Keratinocyte (primary cell): ENCODE results near the gene TMEM37. TPM values are rescaled to one million over a fixed set of nuclear protein-coding genes. Genes with fewer than 3 reads are reported as not detected.

Experiments
- DNase-seq: peaks from one replicate; pipeline ENCODE4 v3.0.0-alpha.2; 2011; ENCODE audit warnings: low read depth, missing footprints, low spot score
- FAIRE-seq: peaks from 2 replicates; lab custom pipeline; 2011; peaks lifted over from hg19 to GRCh38; lab: Jason Lieb, UNC
- H2AFZ ChIP-seq: 2 replicates; pipeline ENCODE4 v1.6.0; 2012; ENCODE audit warnings: low read length, control low read depth, inconsistent platforms; ENCODE audit not compliant: control insufficient read depth
- H3K27ac ChIP-seq: 2 replicates; pipeline ENCODE4 v1.5.1; 2011; ENCODE audit warnings: low read length; ENCODE audit not compliant: control insufficient read depth, insufficient read depth
- H3K27me3 ChIP-seq: 3 replicates; pipeline ENCODE4 v1.6.0; 2011; ENCODE audit warnings: low read length; ENCODE audit not compliant: control insufficient read depth, insufficient read depth; ENCODE audit errors: extremely low read depth
- H3K36me3 ChIP-seq, 2 experiments: 2 replicates in 1 of 2; 3 replicates in 1 of 2; pipeline ENCODE4 v1.5.1; 2011; ENCODE audit warnings: low read length in 2 of 2, mild to moderate bottlenecking in 1 of 2; ENCODE audit not compliant: control insufficient read depth in 2 of 2, insufficient read depth in 2 of 2; ENCODE audit errors: extremely low read depth in 1 of 2
- H3K4me1 ChIP-seq: 3 replicates; pipeline ENCODE4 v1.5.1; 2011; ENCODE audit warnings: low read length; ENCODE audit not compliant: control insufficient read depth, insufficient read depth; ENCODE audit errors: extremely low read depth
- H3K4me2 ChIP-seq: 3 replicates; pipeline ENCODE4 v1.6.0; 2011; ENCODE audit warnings: low read depth, low read length; ENCODE audit not compliant: control insufficient read depth, insufficient read depth; ENCODE audit errors: extremely low read depth
- H3K4me3 ChIP-seq, 3 experiments: fragments of 200-600 bp in 1 of 3; sonication (generic) in 1 of 3; 2 replicates in 2 of 3; 3 replicates in 1 of 3; pipeline ENCODE4 v1.5.1; 2011 to 2016; ENCODE audit warnings: low read length in 3 of 3, mild to moderate bottlenecking in 3 of 3, control low read depth in 2 of 3, inconsistent platforms in 1 of 3, low read depth in 1 of 3, mixed read lengths in 1 of 3, mixed run types in 1 of 3, moderate library complexity in 1 of 3; ENCODE audit not compliant: control insufficient read depth in 2 of 3, insufficient read depth in 2 of 3; ENCODE audit errors: extremely low read depth in 1 of 3
- H3K79me2 ChIP-seq: 2 replicates; pipeline ENCODE4 v1.6.0; 2012; ENCODE audit warnings: low read length; ENCODE audit not compliant: control insufficient read depth, insufficient read depth
- H3K9ac ChIP-seq: 3 replicates; pipeline ENCODE4 v1.6.0; 2011; ENCODE audit warnings: low read length; ENCODE audit not compliant: control insufficient read depth, insufficient read depth; ENCODE audit errors: extremely low read depth
- H3K9me1 ChIP-seq: 3 replicates; pipeline ENCODE4 v1.6.0; 2011; ENCODE audit warnings: low read length; ENCODE audit not compliant: control insufficient read depth, insufficient read depth; ENCODE audit errors: extremely low read depth
- H3K9me3 ChIP-seq: 2 replicates; pipeline ENCODE4 v1.5.1; 2012; ENCODE audit warnings: low read depth, low read length; ENCODE audit not compliant: control insufficient read depth
- H4K20me1 ChIP-seq: 3 replicates; pipeline ENCODE4 v1.6.0; 2011; ENCODE audit warnings: low read length; ENCODE audit not compliant: control insufficient read depth, insufficient read depth; ENCODE audit errors: extremely low read depth
- CTCF ChIP-seq, 3 experiments: IDR thresholded peaks in 1 of 3; conservative IDR thresholded peaks in 1 of 3; optimal IDR thresholded peaks in 1 of 3; 2 replicates in 2 of 3; 3 replicates in 1 of 3; pipeline versions ENCODE3 to v1.5.1; 2011; ENCODE audit warnings: low read length in 3 of 3, mild to moderate bottlenecking in 3 of 3, moderate library complexity in 2 of 3, control low read depth in 1 of 3, inconsistent platforms in 1 of 3; ENCODE audit not compliant: insufficient read depth in 2 of 3; ENCODE audit errors: extremely low read depth in 1 of 3
- EZH2 ChIP-seq: IDR thresholded peaks from one replicate; pipeline ENCODE4 v1.6.1; 2012; ENCODE audit warnings: inconsistent platforms, mild to moderate bottlenecking, low read length, moderate library complexity
- dilution Hi-C: fragments of 300-500 bp; cut with MboI; formaldehyde crosslinking; loops from one replicate; pipeline ENCODE4 v1.7.0; 2020; ENCODE audit warnings: low sequenced_read_pairs; ENCODE audit not compliant: extremely low pct_ligation_motif_present
- polyA plus RNA-seq, 5 experiments: library from polyadenylated mRNA; depleted of rRNA in 3 of 5; stranded (reverse) in 3 of 5; stranded (forward) in 1 of 5; unstranded in 1 of 5; fragments of >200 nt; gene quantifications; 1 replicate in 1 of 5; 2 replicates in 3 of 5; 3 replicates in 1 of 5; pipeline versions ENCODE4 v1.2.1 to v1.2.3, GENCODE V29; 2011 to 2012; ENCODE audit warnings: missing spikeins in 2 of 5, low read depth in 1 of 5, low replicate concordance in 1 of 5

Gene TMEM37
- polyA plus RNA-seq, 1 donor (not counting 4 experiments of a cell fraction or from before 2014, with no cell fraction given) = 0.18 TPM

DNA sequence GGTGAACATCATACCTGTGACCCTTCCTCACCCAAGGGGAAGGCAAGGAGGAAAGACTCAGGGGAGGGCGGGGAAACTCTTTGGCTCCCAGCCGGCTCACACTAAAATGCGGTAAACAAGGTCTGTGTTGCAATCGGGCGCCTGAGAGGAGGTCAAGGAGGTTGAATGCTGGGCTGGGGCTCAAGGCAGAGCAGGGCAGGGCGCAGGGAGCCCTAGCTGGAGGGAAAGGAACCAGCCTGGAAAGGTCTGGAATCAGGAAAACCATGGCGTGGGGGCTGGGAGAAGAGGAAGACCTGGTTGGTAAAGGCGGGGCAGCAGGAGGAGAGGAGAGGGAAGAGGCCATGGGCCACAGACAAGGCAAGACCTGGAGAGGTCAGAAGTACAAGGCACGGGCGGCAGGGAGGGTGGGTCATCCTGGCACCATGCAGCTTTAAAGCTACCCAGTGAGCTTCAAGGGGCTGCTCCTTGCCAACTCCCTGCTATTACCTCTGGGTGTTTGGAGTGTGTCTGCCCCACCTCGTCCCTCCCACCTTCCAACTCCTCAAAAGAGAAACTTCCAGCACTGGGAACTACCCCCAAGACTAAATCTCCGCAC is 4.8 kb upstream of the TMEM37 start:
- FAIRE-seq (no peak), DNase-seq (no peak)
- no peaks in the 10 kb centered on the region for H4K20me1 ChIP-seq
- no peak overlapping the region for H3K4me2 ChIP-seq
- H3K4me3 ChIP-seq = no peak overlapping the region
- no peaks in the 10 kb centered on the region for H3K79me2 ChIP-seq
- peaks cover 9% of the 10 kb centered on the region for H3K4me1 ChIP-seq
- H3K9ac ChIP-seq = no peak overlapping the region
- H3K27ac ChIP-seq = no peak overlapping the region
- H3K9me1 ChIP-seq = no peaks in the 10 kb centered on the region
- dilution Hi-C loops = no loop called here
- no peaks in the 10 kb centered on the region for H3K9me3 ChIP-seq
- TF ChIP-seq CTCF (optimal IDR thresholded peaks at IDR 0.05 in 1 of 3, IDR thresholded peaks at IDR 0.05 in 1 of 3, conservative IDR thresholded peaks at IDR 0.05 in 1 of 3; ENCODE audit: extremely low read depth in 1 of 3, insufficient read depth in 2 of 3, low read length in 3 of 3) (no peak), EZH2 (peak; percentile 56)
- no peaks in the 10 kb centered on the region for H3K36me3 ChIP-seq
- peaks cover 30% of the 10 kb centered on the region for H3K27me3 ChIP-seq
- H2AFZ ChIP-seq = no peak overlapping the region

DNA sequence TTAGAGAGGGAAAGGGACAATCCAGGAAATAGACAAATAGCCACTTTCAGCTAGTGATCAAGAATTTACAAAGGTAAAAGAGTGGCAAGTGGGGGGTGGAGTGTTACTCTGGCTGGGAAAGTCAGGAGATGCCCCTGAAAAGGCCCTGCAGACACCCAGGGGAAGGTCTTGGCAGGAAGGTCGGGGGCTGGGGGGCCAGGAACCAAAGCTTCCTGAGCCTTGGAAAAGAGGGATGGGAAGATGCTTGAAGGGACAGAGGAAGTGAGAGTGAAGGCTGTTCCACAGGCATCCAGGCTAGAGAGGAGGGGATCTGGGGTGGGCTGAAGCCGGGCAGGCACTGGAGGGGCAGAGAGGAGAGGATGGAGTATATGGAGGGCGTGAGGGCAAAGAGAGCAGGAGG is 3.9 kb upstream of the TMEM37 start:
- no peak overlapping the region for H3K27ac ChIP-seq
- H3K4me3 ChIP-seq = no peak overlapping the region
- no peak overlapping the region for H3K9ac ChIP-seq
- H3K36me3 ChIP-seq = no peaks in the 10 kb centered on the region
- no peak overlapping the region for H2AFZ ChIP-seq
- H4K20me1 ChIP-seq = no peaks in the 10 kb centered on the region
- no peaks in the 10 kb centered on the region for H3K9me1 ChIP-seq
- dilution Hi-C loops = no loop called here
- no peak for FAIRE-seq
- DNase-seq = no peak
- no peak for TF ChIP-seq CTCF (optimal IDR thresholded peaks at IDR 0.05 in 1 of 3, IDR thresholded peaks at IDR 0.05 in 1 of 3, conservative IDR thresholded peaks at IDR 0.05 in 1 of 3; ENCODE audit: extremely low read depth in 1 of 3, insufficient read depth in 2 of 3, low read length in 3 of 3)
- TF ChIP-seq EZH2 = no peak
- H3K27me3 ChIP-seq = peaks cover 38% of the 10 kb centered on the region
- H3K79me2 ChIP-seq = no peaks in the 10 kb centered on the region
- peaks cover 15% of the 10 kb centered on the region for H3K4me1 ChIP-seq
- H3K9me3 ChIP-seq = no peaks in the 10 kb centered on the region
- H3K4me2 ChIP-seq = no peak overlapping the region
